PC-9 (cell line): ENCODE results near the gene BSND. TPM values are rescaled to one million over a fixed set of nuclear protein-coding genes. Genes with fewer than 3 reads are reported as not detected.
A peak's percentile ranks its signal among the peaks of the same experiment; 100 is the strongest.

Source experiments
- BruUV-seq: library from RNA; stranded (reverse); fragments of 400-500 nt; replicated peaks from 2 replicates; lab custom pipeline; 2021; lab: Mats Ljungman, UMichigan
- CTCF ChIA-PET: fragments of 300-600 bp; sonication (Branson Sonifier 250); formaldehyde crosslinking; loops from one replicate; lab custom pipeline; 2022; ENCODE audit warnings: antibody characterized with exemption; lab: Charles Lee
- POLR2A ChIA-PET: fragments of 300-600 bp; sonication (Branson Sonifier 250); formaldehyde crosslinking; loops from one replicate; lab custom pipeline; 2022; ENCODE audit warnings: antibody characterized with exemption; ENCODE audit not compliant: unreplicated experiment; lab: Charles Lee
- DNase-seq, 2 experiments: peaks; one replicate each; pipeline versions ENCODE4 v3.0.0 to v3.0.0-alpha.2; 2015 to 2022; ENCODE audit warnings: mixed read lengths in 1 of 2
- H2AFZ ChIP-seq: fragments of 200-600 bp; sonication (generic); 2 replicates; pipeline ENCODE4 v1.8.1; 2017; ENCODE audit warnings: antibody characterized with exemption
- H3F3A ChIP-seq: fragments of 200-600 bp; sonication (generic); 2 replicates; pipeline ENCODE4 v1.8.1; 2017; ENCODE audit warnings: antibody characterized with exemption, mild to moderate bottlenecking, low read depth; ENCODE audit not compliant: insufficient read depth
- H3K27ac ChIP-seq: fragments of 200-600 bp; sonication (generic); 2 replicates; pipeline ENCODE4 v1.6.1; 2016; ENCODE audit warnings: mixed run types
- H3K27me3 ChIP-seq: fragments of 200-600 bp; sonication (generic); 2 replicates; pipeline ENCODE4 v1.6.1; 2016; ENCODE audit warnings: low read depth, mixed run types; ENCODE audit not compliant: insufficient read depth
- H3K36me3 ChIP-seq: fragments of 200-600 bp; sonication (generic); 2 replicates; pipeline ENCODE4 v1.6.1; 2016; ENCODE audit warnings: low read depth, mixed run types
- H3K4me1 ChIP-seq: fragments of 200-600 bp; sonication (generic); replicated peaks from 2 replicates; pipeline ENCODE4 v1.6.1; 2016; ENCODE audit warnings: mixed run types; ENCODE audit not compliant: insufficient read depth
- H3K4me2 ChIP-seq: fragments of 200-600 bp; sonication (generic); 2 replicates; pipeline ENCODE4 v1.6.1; 2017; ENCODE audit warnings: mixed run types
- H3K4me3 ChIP-seq: fragments of 200-600 bp; sonication (generic); 2 replicates; pipeline ENCODE4 v1.6.1; 2016; ENCODE audit warnings: mixed run types
- H3K79me2 ChIP-seq: fragments of 200-600 bp; sonication (generic); 2 replicates; pipeline ENCODE4 v1.6.1; 2017; ENCODE audit warnings: low read depth, mixed run types
- H3K9me2 ChIP-seq: fragments of 200-600 bp; sonication (generic); 2 replicates; pipeline ENCODE4 v1.8.1; 2017; ENCODE audit warnings: mild to moderate bottlenecking; ENCODE audit not compliant: insufficient read depth
- H3K9me3 ChIP-seq: fragments of 200-600 bp; sonication (generic); 2 replicates; pipeline ENCODE4 v1.8.1; 2016; ENCODE audit warnings: low read depth; ENCODE audit not compliant: insufficient read depth
- H4K20me1 ChIP-seq: fragments of 200-600 bp; sonication (generic); 2 replicates; pipeline ENCODE4 v1.8.1; 2017; ENCODE audit not compliant: insufficient read depth
- CTCF ChIP-seq: fragments of 200-600 bp; sonication (generic); conservative IDR thresholded peaks from 2 replicates; pipeline ENCODE4 v1.6.1; 2017; ENCODE audit warnings: mixed run types, antibody characterized with exemption, mild to moderate bottlenecking, moderate library complexity
- EZH2 ChIP-seq: fragments of 200-600 bp; sonication (generic); IDR thresholded peaks from 2 replicates; pipeline ENCODE4 v1.8.0; 2017; ENCODE audit warnings: antibody characterized with exemption, low read depth
- intact Hi-C: fragments of 100-400 bp; cut with micrococcal nuclease; formaldehyde crosslinking; loops from one replicate; pipeline ENCODE4 v1.10.0; 2022; ENCODE audit not compliant: unreplicated experiment
- total RNA-seq: library from RNA; stranded (reverse); gene quantifications from 2 replicates; pipeline ENCODE4 v1.2.3, GENCODE V29; 2021

Gene BSND
- total RNA-seq, 1 experiment from 2014 or later = 0.09 TPM

- Histone ChIP-seq H2AFZ (no peak overlapping the region), H3F3A (peaks cover 28% of the 10 kb centered on the region; the same call in 1 of the 2 replicates), H3K4me3 (no peak overlapping the region), H3K36me3 (no peaks in the 10 kb centered on the region), H3K9me3 (no peaks in the 10 kb centered on the region), H4K20me1 (no peaks in the 10 kb centered on the region), H3K27me3 (no peaks in the 10 kb centered on the region), H3K4me1 (peaks cover 73% of the 10 kb centered on the region), H3K79me2 (no peaks in the 10 kb centered on the region), H3K4me2 (no peak overlapping the region), H3K9me2 (no peaks in the 10 kb centered on the region), H3K27ac (no peak overlapping the region)
- TF ChIP-seq CTCF = no peak
- TF ChIP-seq EZH2 = no peak
- intact Hi-C loops = no loop called here
- no peak for DNase-seq
- no TSS peak for BruUV-seq
- POLR2A ChIA-PET = no interaction called here
- CTCF ChIA-PET = interaction anchor here (0.6 to 1.1 kb wide), 2 partner anchors 32 to 42 kb away, joined by 5 read pairs; no protein-coding TSS in a partner anchor
Observed at GRCh38 chr1:54976747-54977146, 22.0 kb upstream of the BSND start.

DNA sequence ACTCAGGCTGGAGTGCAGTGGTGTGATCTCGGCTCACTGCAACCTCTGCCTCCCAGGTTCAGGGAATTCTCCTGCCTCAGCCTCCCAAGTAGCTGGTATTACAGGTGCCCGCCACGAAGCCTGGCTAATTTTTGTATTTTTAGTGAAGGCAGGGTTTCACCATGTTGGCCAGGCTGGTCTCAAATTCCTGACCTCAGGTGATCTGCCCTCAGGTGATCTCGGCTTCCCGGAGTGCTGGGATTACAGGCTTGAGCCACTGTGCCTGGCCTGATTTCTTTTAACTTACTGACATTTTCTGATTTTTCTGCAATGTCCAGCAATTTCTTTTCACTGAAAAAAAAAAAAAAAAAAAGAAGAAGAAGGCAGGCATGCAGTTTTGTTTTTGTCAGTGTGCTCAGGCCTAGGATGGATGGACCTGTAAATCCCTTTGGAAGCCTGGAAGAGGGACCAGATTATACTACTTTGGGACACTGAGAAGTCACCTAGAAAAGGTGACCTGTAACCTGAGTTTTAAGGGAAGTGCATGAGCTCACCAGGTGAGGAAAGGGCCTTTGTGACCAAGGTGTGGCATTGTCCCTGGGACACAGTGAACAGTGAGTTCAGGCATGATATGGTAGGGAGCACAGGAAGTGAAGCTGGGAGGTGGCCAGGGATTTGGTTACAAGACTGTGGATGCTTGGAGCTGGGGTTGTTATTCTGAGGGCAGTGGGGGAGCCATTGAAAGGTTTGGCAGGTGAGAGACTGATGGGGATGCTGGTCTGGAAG, 21.0 kb upstream of the BSND start:
- H3K4me3 ChIP-seq = no peak overlapping the region
- H3K79me2 ChIP-seq = no peaks in the 10 kb centered on the region
- no peaks in the 10 kb centered on the region for H3K27me3 ChIP-seq
- no peak overlapping the region for H2AFZ ChIP-seq
- no TSS peak for BruUV-seq
- H3K9me2 ChIP-seq = no peaks in the 10 kb centered on the region
- no peaks in the 10 kb centered on the region for H4K20me1 ChIP-seq
- H3K27ac ChIP-seq = peak overlapping the region; percentile 53; the same call in 1 of the 2 replicates
- POLR2A ChIA-PET = interaction anchor here (0.6 kb wide), 1 partner anchor 117 kb away, joined by 4 read pairs; no protein-coding TSS in a partner anchor
- intact Hi-C loops = no loop called here
- peak overlapping the region; percentile 52 for H3K4me2 ChIP-seq
- DNase-seq = peak in 1 of 2 experiments; percentile 53
- H3K36me3 ChIP-seq = no peaks in the 10 kb centered on the region
- H3K9me3 ChIP-seq = no peaks in the 10 kb centered on the region
- H3K4me1 ChIP-seq = peaks cover 64% of the 10 kb centered on the region
- peaks cover 27% of the 10 kb centered on the region; the same call in 1 of the 2 replicates for H3F3A ChIP-seq
- TF ChIP-seq CTCF = no peak
- TF ChIP-seq EZH2 = no peak
- CTCF ChIA-PET = interaction anchor here (0.6 to 1.1 kb wide), 4 partner anchors 19 to 478 kb away, joined by 3 to 5 read pairs (median 4); no protein-coding TSS in a partner anchor

- Histone ChIP-seq H3K4me1 (peaks cover 54% of the 10 kb centered on the region), H3K27me3 (no peaks in the 10 kb centered on the region), H3F3A (peaks cover 19% of the 10 kb centered on the region; the same call in 1 of the 2 replicates), H3K9me3 (no peaks in the 10 kb centered on the region), H3K27ac (0 out of 2 replicates have a peak overlapping the region, but pooled peaks have one; percentile 53), H3K36me3 (no peaks in the 10 kb centered on the region), H3K9me2 (no peaks in the 10 kb centered on the region), H3K79me2 (no peaks in the 10 kb centered on the region), H2AFZ (no peak overlapping the region), H3K4me2 (peak overlapping the region; percentile 52), H4K20me1 (no peaks in the 10 kb centered on the region), H3K4me3 (no peak overlapping the region)
- DNase-seq = no peak
- intact Hi-C loops = no loop called here
- ChIA-PET CTCF (interaction anchor here (0.8 kb wide), 1 partner anchor 28 kb away, joined by 3 read pairs; no protein-coding TSS in a partner anchor), POLR2A (interaction anchor here (0.6 kb wide), 1 partner anchor 118 kb away, joined by 4 read pairs; no protein-coding TSS in a partner anchor)
- no TSS peak for BruUV-seq
- TF ChIP-seq EZH2 = no peak
- TF ChIP-seq CTCF = no peak
Observed at GRCh38 chr1:54978528-54979326, 20.0 kb upstream of the BSND start.
